LNCAP (cell line): ENCODE results near the gene LIN54.

Source experiments
- TF ChIP-seq, protein P1 (sequence below): fragments of 450-650 bp; IDR thresholded peaks from 2 replicates; pipeline ENCODE4 v1.5.1; 2017; ENCODE audit warnings: mild to moderate bottlenecking

The LIN54 gene

GRCh38 chr4:83010522-83011318 is at the start of gene LIN54:
Gene LIN54, minus strand, starts transcription at chr4:83010823. Its CDS starts 25,979 bp downstream, at chr4:82984844.
- TF ChIP-seq, protein P1, sequence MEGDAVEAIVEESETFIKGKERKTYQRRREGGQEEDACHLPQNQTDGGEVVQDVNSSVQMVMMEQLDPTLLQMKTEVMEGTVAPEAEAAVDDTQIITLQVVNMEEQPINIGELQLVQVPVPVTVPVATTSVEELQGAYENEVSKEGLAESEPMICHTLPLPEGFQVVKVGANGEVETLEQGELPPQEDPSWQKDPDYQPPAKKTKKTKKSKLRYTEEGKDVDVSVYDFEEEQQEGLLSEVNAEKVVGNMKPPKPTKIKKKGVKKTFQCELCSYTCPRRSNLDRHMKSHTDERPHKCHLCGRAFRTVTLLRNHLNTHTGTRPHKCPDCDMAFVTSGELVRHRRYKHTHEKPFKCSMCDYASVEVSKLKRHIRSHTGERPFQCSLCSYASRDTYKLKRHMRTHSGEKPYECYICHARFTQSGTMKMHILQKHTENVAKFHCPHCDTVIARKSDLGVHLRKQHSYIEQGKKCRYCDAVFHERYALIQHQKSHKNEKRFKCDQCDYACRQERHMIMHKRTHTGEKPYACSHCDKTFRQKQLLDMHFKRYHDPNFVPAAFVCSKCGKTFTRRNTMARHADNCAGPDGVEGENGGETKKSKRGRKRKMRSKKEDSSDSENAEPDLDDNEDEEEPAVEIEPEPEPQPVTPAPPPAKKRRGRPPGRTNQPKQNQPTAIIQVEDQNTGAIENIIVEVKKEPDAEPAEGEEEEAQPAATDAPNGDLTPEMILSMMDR = no peak

DNA sequence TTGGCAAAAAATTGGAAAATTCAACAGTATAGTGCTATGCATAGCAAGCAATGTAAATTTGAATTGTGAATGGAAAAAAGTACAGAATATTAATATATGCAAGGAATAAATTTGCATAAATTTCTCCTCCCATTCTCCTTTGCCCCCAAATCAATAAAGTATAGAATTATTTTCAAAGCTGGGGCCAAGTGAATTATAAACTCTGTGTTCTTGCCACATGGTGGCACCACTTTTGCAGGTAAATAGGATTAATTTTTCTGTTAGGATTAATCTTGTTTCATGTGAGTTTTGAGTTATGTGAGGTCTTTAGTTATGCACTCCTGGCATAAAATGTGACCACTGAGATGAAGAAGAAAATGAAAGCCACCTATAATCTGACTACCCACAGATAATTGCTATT is 44.3 kb upstream of the LIN54 start:
- TF ChIP-seq, protein P1 = peak; percentile 57

GRCh38 chr4:83046693-83047473 is 36.3 kb upstream of the LIN54 start:
- TF ChIP-seq, protein P1 = no peak

GRCh38 chr4:83043801-83044407 is 33.3 kb upstream of the LIN54 start:
- TF ChIP-seq, protein P1 = no peak

DNA sequence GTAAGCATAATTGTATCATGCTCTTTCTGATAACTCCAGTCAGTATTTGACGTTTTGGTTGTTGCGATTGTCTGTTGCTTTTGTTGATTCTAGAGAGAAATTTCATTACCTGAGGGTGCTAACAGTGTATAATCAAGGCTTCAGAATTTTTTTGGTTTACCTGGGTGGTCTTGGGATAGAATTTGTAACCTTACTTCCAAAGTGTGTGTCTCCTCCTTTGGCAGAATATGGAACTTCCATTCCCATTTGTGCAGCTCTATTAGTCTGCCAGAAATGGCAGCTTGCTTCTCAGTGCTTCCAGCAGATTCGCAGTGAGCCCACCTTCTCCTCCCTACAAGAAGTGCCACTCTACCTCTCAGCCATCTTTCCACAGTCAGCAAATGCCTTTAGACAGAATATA is 29.6 kb upstream of the LIN54 start:
- TF ChIP-seq, protein P1 = no peak

GRCh38 chr4:83036991-83037665 is 26.5 kb upstream of the LIN54 start:
- TF ChIP-seq, protein P1 = no peak
